HEK293T (cell line): Measurements from ENCODE around the gene RHOJ.

Experiments
- ARNT ChIP-seq: fragments of 450-650 bp; IDR thresholded peaks from 2 replicates; pipeline ENCODE4 v1.6.1; 2017; ENCODE audit warnings: mild to moderate bottlenecking
- FOXA1 ChIP-seq: fragments of 450-650 bp; IDR thresholded peaks from 2 replicates; pipeline ENCODE4 v1.6.1; 2016; ENCODE audit warnings: mild to moderate bottlenecking
- FOXK2 ChIP-seq: fragments of 450-650 bp; IDR thresholded peaks from 2 replicates; pipeline ENCODE4 v1.6.1; 2016; ENCODE audit warnings: mild to moderate bottlenecking
- FOXM1 ChIP-seq: fragments of 450-650 bp; IDR thresholded peaks from 2 replicates; pipeline ENCODE4 v1.6.1; 2017; ENCODE audit warnings: mild to moderate bottlenecking, borderline replicate concordance
- HDGF ChIP-seq: fragments of 450-650 bp; IDR thresholded peaks from 2 replicates; pipeline ENCODE4 v1.6.1; 2017; ENCODE audit warnings: antibody characterized with exemption, borderline replicate concordance
- L3MBTL2 ChIP-seq: fragments of 450-650 bp; conservative IDR thresholded peaks from 2 replicates; pipeline ENCODE4 v1.6.1; 2016; ENCODE audit warnings: mild to moderate bottlenecking
- LEF1 ChIP-seq: fragments of 450-650 bp; IDR thresholded peaks from 2 replicates; pipeline ENCODE4 v1.6.1; 2017; ENCODE audit warnings: mild to moderate bottlenecking, borderline replicate concordance
- NFRKB ChIP-seq: fragments of 450-650 bp; IDR thresholded peaks from 2 replicates; pipeline ENCODE4 v1.6.1; 2016; ENCODE audit warnings: mild to moderate bottlenecking, moderate library complexity
- SP1 ChIP-seq: fragments of 450-650 bp; IDR thresholded peaks from 2 replicates; pipeline ENCODE4 v1.6.1; 2017
- SUZ12 ChIP-seq: fragments of 450-650 bp; IDR thresholded peaks from 2 replicates; pipeline ENCODE4 v1.6.1; 2016; ENCODE audit warnings: mild to moderate bottlenecking
- TARDBP ChIP-seq: fragments of 450-650 bp; IDR thresholded peaks from 2 replicates; pipeline ENCODE4 v1.6.1; 2016

- TF ChIP-seq LEF1: no peak
- no peak for TF ChIP-seq FOXK2
- TF ChIP-seq L3MBTL2: no peak
- no peak for TF ChIP-seq ARNT
- TF ChIP-seq TARDBP: no peak
- TF ChIP-seq SP1: no peak
- no peak for TF ChIP-seq FOXM1
- TF ChIP-seq NFRKB: no peak
- TF ChIP-seq HDGF: no peak
- no peak for TF ChIP-seq SUZ12
- no peak for TF ChIP-seq FOXA1
These were observed 36.0 kb downstream of the RHOJ start for GRCh38 chr14:63240221-63240620.
